ENCODE results near the gene MAP1LC3B2. TPM values are rescaled to one million over a fixed set of nuclear protein-coding genes. Genes with fewer than 3 reads are reported as not detected.

The MAP1LC3B2 gene
- total and polyA plus RNA-seq, 8 donors = 1.3 to 16.9 (median 2.3) TPM; not detected in 2

GRCh38 chr12:116533343-116534251 lies 25.6 kb upstream of the MAP1LC3B2 start:
- intact Hi-C loops (cut with DNase I; ENCODE audit: low total_unique reads) = no loop called here
- peaks cover 16 to 42% (median 31%) of the 10 kb centered on the region in 4 donors for H3K4me1 ChIP-seq
- H3K36me3 ChIP-seq = no peaks in the 10 kb centered on the region
- no peaks in the 10 kb centered on the region for H3K9me3 ChIP-seq
- DNase-seq = peak; percentile 79 to 95
- peak overlapping the region; percentile 11 to 86 (median 77) for H3K27ac ChIP-seq
- H3K4me3 ChIP-seq = peak overlapping the region; percentile 52 to 68 (median 57)
- TF ChIP-seq EP300 (IDR thresholded peaks at IDR 0.05) (no peak), POLR2A (IDR thresholded peaks at IDR 0.05) (no peak), CTCF (IDR thresholded peaks at IDR 0.05) (no peak), POLR2AphosphoS5 (IDR thresholded peaks at IDR 0.05) (no peak)
- H3K27me3 ChIP-seq = no peaks in the 10 kb centered on the region
- WGBS, 5 donors = 0 to 2% (median 1%) methylated on average over 24 to 32 of the region's 32 CpGs

GRCh38 chr12:116534311-116535121 lies 24.7 kb upstream of the MAP1LC3B2 start:
- intact Hi-C loops (cut with DNase I; ENCODE audit: low total_unique reads) = no loop called here
- peak in 1 of 2 donors; percentile 89 for DNase-seq
- WGBS, 5 donors = 18 to 23% (median 20%) methylated on average over 29 to 30 of the region's 30 CpGs

GRCh38 chr12:116535241-116535640 lies 23.9 kb upstream of the MAP1LC3B2 start:
- Histone ChIP-seq H3K4me1 (peaks cover 23 to 44% (median 40%) of the 10 kb centered on the region in 4 donors), H3K27me3 (no peaks in the 10 kb centered on the region), H3K27ac (peak overlapping the region in 2 of 5 donors; percentile 83 to 86), H3K4me3 (no peak overlapping the region), H3K36me3 (no peaks in the 10 kb centered on the region), H3K9me3 (no peaks in the 10 kb centered on the region)
- intact Hi-C loops (cut with DNase I; ENCODE audit: low total_unique reads) = no loop called here
- WGBS, 5 donors = 35 to 57% (median 47%) methylated on average over 5 of the region's 5 CpGs
- DNase-seq = no peak
- no peak for TF ChIP-seq POLR2AphosphoS5 (IDR thresholded peaks at IDR 0.05)
- no peak for TF ChIP-seq POLR2A (IDR thresholded peaks at IDR 0.05)
- TF ChIP-seq CTCF (IDR thresholded peaks at IDR 0.05) = no peak
- no peak for TF ChIP-seq EP300 (IDR thresholded peaks at IDR 0.05)

More at GRCh38 chr12:116534311-116535121, 24.7 kb upstream of the MAP1LC3B2 start:
- Histone ChIP-seq H3K36me3 (no peaks in the 10 kb centered on the region), H3K9me3 (no peaks in the 10 kb centered on the region), H3K27me3 (no peaks in the 10 kb centered on the region), H3K4me1 (peaks cover 16 to 42% (median 36%) of the 10 kb centered on the region in 4 donors), H3K4me3 (peak overlapping the region; percentile 52 to 68 (median 57)), H3K27ac (peak overlapping the region in 4 of 5 donors; percentile 61 to 86 (median 80))
- peak in 2 of 3 donors; percentile 10 to 22 for TF ChIP-seq POLR2AphosphoS5 (IDR thresholded peaks at IDR 0.05)
- TF ChIP-seq CTCF (IDR thresholded peaks at IDR 0.05) = no peak
- no peak for TF ChIP-seq EP300 (IDR thresholded peaks at IDR 0.05)

All from stomach (tissue), 9 donors.